ENCODE measurements around the gene KCNIP4. TPM values are rescaled to one million over a fixed set of nuclear protein-coding genes. Genes with fewer than 3 reads are reported as not detected.

Gene KCNIP4
- total and polyA plus RNA-seq, 2 donors (not counting 1 experiment from before 2014, with no cell fraction given): not detected

DNA sequence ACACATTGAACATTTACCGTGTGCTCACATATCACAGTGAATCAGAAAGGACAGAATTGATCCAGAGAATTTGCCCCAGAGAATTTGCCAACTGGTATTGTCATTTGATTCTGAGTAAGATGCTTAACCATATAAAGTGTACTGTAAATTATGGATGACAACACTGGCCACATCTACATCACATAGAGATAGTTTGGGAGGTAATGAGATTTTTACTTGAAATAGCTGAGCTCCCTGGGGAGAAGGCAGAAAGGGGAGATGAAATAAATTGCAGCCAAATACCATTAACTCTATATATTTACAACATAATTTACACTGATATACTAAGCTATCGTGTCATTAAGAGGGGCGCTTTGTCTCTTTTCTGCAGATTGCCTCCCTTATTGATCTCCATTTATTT is 564.0 kb downstream of the KCNIP4 start:
- 100% methylated on average over 1 of the region's 3 CpGs for WGBS (ENCODE audit: insufficient coverage)
- TF ChIP-seq, protein P1, sequence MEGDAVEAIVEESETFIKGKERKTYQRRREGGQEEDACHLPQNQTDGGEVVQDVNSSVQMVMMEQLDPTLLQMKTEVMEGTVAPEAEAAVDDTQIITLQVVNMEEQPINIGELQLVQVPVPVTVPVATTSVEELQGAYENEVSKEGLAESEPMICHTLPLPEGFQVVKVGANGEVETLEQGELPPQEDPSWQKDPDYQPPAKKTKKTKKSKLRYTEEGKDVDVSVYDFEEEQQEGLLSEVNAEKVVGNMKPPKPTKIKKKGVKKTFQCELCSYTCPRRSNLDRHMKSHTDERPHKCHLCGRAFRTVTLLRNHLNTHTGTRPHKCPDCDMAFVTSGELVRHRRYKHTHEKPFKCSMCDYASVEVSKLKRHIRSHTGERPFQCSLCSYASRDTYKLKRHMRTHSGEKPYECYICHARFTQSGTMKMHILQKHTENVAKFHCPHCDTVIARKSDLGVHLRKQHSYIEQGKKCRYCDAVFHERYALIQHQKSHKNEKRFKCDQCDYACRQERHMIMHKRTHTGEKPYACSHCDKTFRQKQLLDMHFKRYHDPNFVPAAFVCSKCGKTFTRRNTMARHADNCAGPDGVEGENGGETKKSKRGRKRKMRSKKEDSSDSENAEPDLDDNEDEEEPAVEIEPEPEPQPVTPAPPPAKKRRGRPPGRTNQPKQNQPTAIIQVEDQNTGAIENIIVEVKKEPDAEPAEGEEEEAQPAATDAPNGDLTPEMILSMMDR (IDR thresholded peaks at IDR 0.05): no peak
- Histone ChIP-seq H3K27ac (ENCODE audit: low read length in 2 of 2) (no peak overlapping the region), H3K9me3 (ENCODE audit: control extremely low read depth in 1 of 3, control insufficient read depth in 2 of 3, insufficient read depth in 1 of 3, low read length in 2 of 3) (no peaks in the 10 kb centered on the region), H2AFZ (ENCODE audit: insufficient read depth, low read depth, low read length, poor library complexity, severe bottlenecking) (no peak overlapping the region), H3K4me2 (replicated peaks; ENCODE audit: low read depth, low read length, poor library complexity, severe bottlenecking) (no peak overlapping the region), H3K4me3 (ENCODE audit: control extremely low read depth in 1 of 5, extremely low read depth in 1 of 5, insufficient read depth in 1 of 5, low read depth in 2 of 5, low read length in 4 of 5) (no peak overlapping the region), H4K20me1 (ENCODE audit: control insufficient read depth, insufficient read depth, low read length, poor library complexity, severe bottlenecking) (no peaks in the 10 kb centered on the region), H3K27me3 (replicated peaks in 1 of 4; ENCODE audit: control extremely low read depth in 1 of 4, control insufficient read depth in 3 of 4, insufficient read depth in 4 of 4, low read length in 3 of 4) (no peaks in the 10 kb centered on the region), H3K79me2 (ENCODE audit: control insufficient read depth, insufficient read depth, low read length) (no peaks in the 10 kb centered on the region), H3K36me3 (replicated peaks in 1 of 2; ENCODE audit: control extremely low read depth in 1 of 2, control insufficient read depth in 1 of 2, extremely low read depth in 1 of 2, insufficient read depth in 2 of 2, low read length in 1 of 2) (no peaks in the 10 kb centered on the region), H3K9ac (ENCODE audit: low read length) (no peak overlapping the region), H3K4me1 (ENCODE audit: control insufficient read depth in 2 of 2, insufficient read depth in 2 of 2, low read length in 2 of 2) (no peaks in the 10 kb centered on the region)
- H3K4me1 Mint-ChIP-seq: no peaks in the 10 kb centered on the region
- H3K4me3 Mint-ChIP-seq: no peak overlapping the region
- DNase-seq (no peak), ATAC-seq (ENCODE audit: low read depth) (no peak)
- H3K27me3 Mint-ChIP-seq: no peaks in the 10 kb centered on the region
- POLR2A ChIA-PET: no interaction called here
- H3K9me3 Mint-ChIP-seq (ENCODE audit: insufficient read depth): peaks cover 8% of the 10 kb centered on the region
- intact Hi-C loops (cut with micrococcal nuclease): no loop called here
- no peak overlapping the region for H3K27ac Mint-ChIP-seq
- CTCF ChIA-PET: interaction anchor here (1.0 kb wide), 1 partner anchor 12 kb away, joined by 3 read pairs; no protein-coding TSS in a partner anchor

DNA sequence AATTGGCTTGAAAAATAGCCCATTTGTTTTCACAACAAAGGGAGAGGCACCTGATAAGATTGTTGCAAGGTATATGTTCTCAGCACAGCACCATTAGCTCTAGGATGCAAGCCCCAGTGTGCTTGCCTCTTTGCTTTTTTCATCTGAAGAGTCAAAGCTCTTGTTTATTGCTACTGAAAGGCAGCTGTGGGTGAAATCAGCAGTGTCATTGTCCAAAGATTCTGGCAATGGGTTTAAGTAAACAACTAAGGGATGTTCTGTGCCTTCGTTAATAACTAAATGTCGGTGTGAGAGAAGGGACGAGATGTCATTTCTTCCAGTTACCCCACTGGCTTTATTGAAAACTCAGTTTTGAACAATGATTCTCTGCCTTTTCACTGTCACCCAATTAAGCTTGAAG is 567.7 kb downstream of the KCNIP4 start:
- no peak overlapping the region for H2AFZ ChIP-seq (ENCODE audit: insufficient read depth, low read depth, low read length, poor library complexity, severe bottlenecking)
- no peaks in the 10 kb centered on the region for H3K4me1 ChIP-seq (ENCODE audit: control insufficient read depth in 2 of 2, insufficient read depth in 2 of 2, low read length in 2 of 2)
- DNase-seq (no peak), ATAC-seq (ENCODE audit: low read depth) (no peak)
- no peaks in the 10 kb centered on the region for H3K79me2 ChIP-seq (ENCODE audit: control insufficient read depth, insufficient read depth, low read length)
- intact Hi-C loops (cut with micrococcal nuclease): no loop called here
- 83% methylated on average over 1 of the region's 3 CpGs for WGBS (ENCODE audit: insufficient coverage)
- no peaks in the 10 kb centered on the region for H3K9me3 ChIP-seq (ENCODE audit: control extremely low read depth in 1 of 3, control insufficient read depth in 2 of 3, insufficient read depth in 1 of 3, low read length in 2 of 3)
- H3K4me3 ChIP-seq (ENCODE audit: control extremely low read depth in 1 of 5, extremely low read depth in 1 of 5, insufficient read depth in 1 of 5, low read depth in 2 of 5, low read length in 4 of 5): no peak overlapping the region
- POLR2A ChIA-PET: no interaction called here
- H3K36me3 ChIP-seq (replicated peaks in 1 of 2; ENCODE audit: control extremely low read depth in 1 of 2, control insufficient read depth in 1 of 2, extremely low read depth in 1 of 2, insufficient read depth in 2 of 2, low read length in 1 of 2): no peaks in the 10 kb centered on the region
- H4K20me1 ChIP-seq (ENCODE audit: control insufficient read depth, insufficient read depth, low read length, poor library complexity, severe bottlenecking): no peaks in the 10 kb centered on the region
- no peaks in the 10 kb centered on the region for H3K27me3 Mint-ChIP-seq
- H3K27me3 ChIP-seq (replicated peaks in 1 of 4; ENCODE audit: control extremely low read depth in 1 of 4, control insufficient read depth in 3 of 4, insufficient read depth in 4 of 4, low read length in 3 of 4): no peaks in the 10 kb centered on the region
- no peak overlapping the region for H3K27ac ChIP-seq (ENCODE audit: low read length in 2 of 2)
- no peak overlapping the region for H3K4me3 Mint-ChIP-seq
- CTCF ChIA-PET: no interaction called here
- TF ChIP-seq, protein P1 (IDR thresholded peaks at IDR 0.05): no peak
- no peak for TF ChIP-seq EZH2 (IDR thresholded peaks at IDR 0.05; ENCODE audit: borderline replicate concordance, insufficient read depth, low read depth, low read length, poor library complexity, severe bottlenecking)
- no peak overlapping the region for H3K4me2 ChIP-seq (replicated peaks; ENCODE audit: low read depth, low read length, poor library complexity, severe bottlenecking)
- H3K4me1 Mint-ChIP-seq: no peaks in the 10 kb centered on the region
- H3K27ac Mint-ChIP-seq: no peak overlapping the region
- H3K9me3 Mint-ChIP-seq (ENCODE audit: insufficient read depth): peaks cover 8% of the 10 kb centered on the region
- no peak overlapping the region for H3K9ac ChIP-seq (ENCODE audit: low read length)
